ENCODE data around the gene RBM12.
"Not testable (repeated sequence)": the region's sequence is repeated elsewhere in the genome, so short reads cannot be mapped to it uniquely, and the experiment has no call there.

RBM12 gene

GRCh38 chr20:35697696-35698297 is 33.1 kb upstream of the RBM12 start:
- no peak for DNase-seq

GRCh38 chr20:35695978-35696377 is 31.3 kb upstream of the RBM12 start:
- DNase-seq = no peak

GRCh38 chr20:35695245-35695749 is 30.6 kb upstream of the RBM12 start:
- DNase-seq = no peak

GRCh38 chr20:35690265-35690664 is 25.6 kb upstream of the RBM12 start:
- DNase-seq = no peak

- DNase-seq = not testable (repeated sequence)
Observed at GRCh38 chr20:35686872-35687271, 22.2 kb upstream of the RBM12 start.

- DNase-seq = not testable (repeated sequence)
Observed at GRCh38 chr20:35685368-35685767, 20.7 kb upstream of the RBM12 start.

- no peak for DNase-seq
Observed at GRCh38 chr20:35681960-35682359, 17.3 kb upstream of the RBM12 start.

- no peak for DNase-seq
Observed at GRCh38 chr20:35680452-35681183, 15.9 kb upstream of the RBM12 start.

- DNase-seq = no peak
Observed at GRCh38 chr20:35674921-35675320, 10.2 kb upstream of the RBM12 start.

- DNase-seq = no peak
Observed at GRCh38 chr20:35673884-35674283, 9.2 kb upstream of the RBM12 start.

- DNase-seq = no peak
Observed at GRCh38 chr20:35669681-35670080, 5.0 kb upstream of the RBM12 start.

GRCh38 chr20:35669221-35669620 is 4.5 kb upstream of the RBM12 start:
- DNase-seq = no peak

- no peak for DNase-seq
Observed at GRCh38 chr20:35665949-35666288, 1.2 kb upstream of the RBM12 start.

- no peak for DNase-seq
Observed at GRCh38 chr20:35663516-35664465, 909 bp downstream of the RBM12 start.

GRCh38 chr20:35662551-35662950 is 2.1 kb downstream of the RBM12 start:
- no peak for DNase-seq

GRCh38 chr20:35661908-35662307 is 2.8 kb downstream of the RBM12 start:
- DNase-seq = no peak

- DNase-seq = no peak
Observed at GRCh38 chr20:35661053-35661452, 3.6 kb downstream of the RBM12 start.

- DNase-seq = no peak
Observed at GRCh38 chr20:35660122-35660937, 4.4 kb downstream of the RBM12 start.

GRCh38 chr20:35657271-35657670 is 7.4 kb downstream of the RBM12 start:
- no peak for DNase-seq

GRCh38 chr20:35654415-35654814 is 10.3 kb downstream of the RBM12 start:
- no peak for DNase-seq

GRCh38 chr20:35653893-35654292 is 10.8 kb downstream of the RBM12 start:
- DNase-seq = no peak

- DNase-seq = no peak
Observed at GRCh38 chr20:35653430-35653734, 11.3 kb downstream of the RBM12 start.
